ENCODE data around the gene PRKAR1B.
A peak's percentile ranks its signal among the peaks of the same experiment; 100 is the strongest.

Gene PRKAR1B

DNA sequence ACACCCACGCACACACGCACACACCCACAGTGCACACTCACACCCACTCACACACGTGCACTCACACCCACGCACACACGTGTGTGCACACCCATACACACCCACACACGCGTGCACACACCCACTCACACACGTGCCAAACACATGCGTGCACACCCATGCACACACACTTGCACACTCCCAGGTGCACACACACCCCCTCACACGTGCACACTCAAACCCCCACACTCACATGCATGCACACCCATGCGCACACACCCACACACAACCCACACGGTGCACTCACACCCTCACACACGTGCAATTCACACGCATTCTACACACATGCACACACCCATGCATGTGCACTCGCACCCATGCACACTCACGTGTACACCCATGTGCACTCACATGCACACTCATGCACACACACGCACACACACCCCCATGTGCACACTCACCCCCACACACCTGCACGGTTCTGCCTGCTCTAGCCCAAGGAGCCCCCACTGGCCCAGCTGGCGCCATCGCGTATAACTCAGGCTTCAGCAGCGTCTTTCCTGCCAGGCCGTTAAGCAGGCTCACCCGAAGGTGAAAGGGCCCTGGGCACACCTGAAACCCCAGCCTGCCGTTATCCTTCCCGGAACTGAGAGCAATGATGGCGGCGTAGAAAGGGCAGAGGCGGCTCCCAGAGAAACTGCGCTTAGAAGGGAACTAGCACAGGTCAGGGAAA is 143.5 kb downstream of the PRKAR1B start:
- ChIA-PET CTCF (no interaction called here), POLR2A (no interaction called here)
- no peak overlapping the region for H3K27ac ChIP-seq (ENCODE audit: extremely low read depth, low read depth, low read length)
- peaks cover 0 to 4% of the 10 kb centered on the region in 2 experiments; a peak in 1 of 3 replicates for H3K36me3 ChIP-seq (ENCODE audit: control insufficient read depth in 2 of 2, insufficient read depth in 1 of 2, low read length in 2 of 2)
- H3K4me1 ChIP-seq (ENCODE audit: control insufficient read depth, insufficient read depth, low read length) = no peaks in the 10 kb centered on the region
- no peaks in the 10 kb centered on the region for H3K9me3 ChIP-seq (ENCODE audit: control insufficient read depth, insufficient read depth, low read depth, low read length)
- H3K4me3 ChIP-seq (ENCODE audit: low read depth, low read length) = no peak overlapping the region
- TF ChIP-seq, protein P1, sequence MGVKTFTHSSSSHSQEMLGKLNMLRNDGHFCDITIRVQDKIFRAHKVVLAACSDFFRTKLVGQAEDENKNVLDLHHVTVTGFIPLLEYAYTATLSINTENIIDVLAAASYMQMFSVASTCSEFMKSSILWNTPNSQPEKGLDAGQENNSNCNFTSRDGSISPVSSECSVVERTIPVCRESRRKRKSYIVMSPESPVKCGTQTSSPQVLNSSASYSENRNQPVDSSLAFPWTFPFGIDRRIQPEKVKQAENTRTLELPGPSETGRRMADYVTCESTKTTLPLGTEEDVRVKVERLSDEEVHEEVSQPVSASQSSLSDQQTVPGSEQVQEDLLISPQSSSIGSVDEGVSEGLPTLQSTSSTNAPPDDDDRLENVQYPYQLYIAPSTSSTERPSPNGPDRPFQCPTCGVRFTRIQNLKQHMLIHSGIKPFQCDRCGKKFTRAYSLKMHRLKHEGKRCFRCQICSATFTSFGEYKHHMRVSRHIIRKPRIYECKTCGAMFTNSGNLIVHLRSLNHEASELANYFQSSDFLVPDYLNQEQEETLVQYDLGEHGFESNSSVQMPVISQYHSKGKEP (tag by site-specific recombination; IDR thresholded peaks at IDR 0.05) = no peak
- TF ChIP-seq IKZF3 (tag by site-specific recombination; IDR thresholded peaks at IDR 0.05) (no peak), ZNF777 (tag by site-specific recombination; IDR thresholded peaks at IDR 0.05; ENCODE audit: borderline replicate concordance) (peak; percentile 31; the same call in 1 of the 2 replicates), ZNF184 (tag by site-specific recombination; IDR thresholded peaks at IDR 0.05) (no peak), ZNF19 (tag by site-specific recombination; IDR thresholded peaks at IDR 0.05; ENCODE audit: low read depth) (no peak), ZFHX2 (tag by site-specific recombination; conservative IDR thresholded peaks at IDR 0.05) (peak; percentile 99), EGR2 (tag by site-specific recombination; IDR thresholded peaks at IDR 0.05; ENCODE audit: low read depth) (peak; percentile 98), KLF9 (tag by site-specific recombination; IDR thresholded peaks at IDR 0.05; ENCODE audit: low read depth) (peak; percentile 61), ZNF221 (tag by site-specific recombination; IDR thresholded peaks at IDR 0.05; ENCODE audit: borderline replicate concordance) (no peak)
- TF ChIP-seq, protein P2, sequence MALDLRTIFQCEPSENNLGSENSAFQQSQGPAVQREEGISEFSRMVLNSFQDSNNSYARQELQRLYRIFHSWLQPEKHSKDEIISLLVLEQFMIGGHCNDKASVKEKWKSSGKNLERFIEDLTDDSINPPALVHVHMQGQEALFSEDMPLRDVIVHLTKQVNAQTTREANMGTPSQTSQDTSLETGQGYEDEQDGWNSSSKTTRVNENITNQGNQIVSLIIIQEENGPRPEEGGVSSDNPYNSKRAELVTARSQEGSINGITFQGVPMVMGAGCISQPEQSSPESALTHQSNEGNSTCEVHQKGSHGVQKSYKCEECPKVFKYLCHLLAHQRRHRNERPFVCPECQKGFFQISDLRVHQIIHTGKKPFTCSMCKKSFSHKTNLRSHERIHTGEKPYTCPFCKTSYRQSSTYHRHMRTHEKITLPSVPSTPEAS (tag by site-specific recombination; IDR thresholded peaks at IDR 0.05) = peak; percentile 96
- TF ChIP-seq, protein P3, sequence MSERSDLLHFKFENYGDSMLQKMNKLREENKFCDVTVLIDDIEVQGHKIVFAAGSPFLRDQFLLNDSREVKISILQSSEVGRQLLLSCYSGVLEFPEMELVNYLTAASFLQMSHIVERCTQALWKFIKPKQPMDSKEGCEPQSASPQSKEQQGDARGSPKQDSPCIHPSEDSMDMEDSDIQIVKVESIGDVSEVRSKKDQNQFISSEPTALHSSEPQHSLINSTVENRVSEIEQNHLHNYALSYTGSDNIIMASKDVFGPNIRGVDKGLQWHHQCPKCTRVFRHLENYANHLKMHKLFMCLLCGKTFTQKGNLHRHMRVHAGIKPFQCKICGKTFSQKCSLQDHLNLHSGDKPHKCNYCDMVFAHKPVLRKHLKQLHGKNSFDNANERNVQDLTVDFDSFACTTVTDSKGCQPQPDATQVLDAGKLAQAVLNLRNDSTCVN (tag by site-specific recombination; optimal IDR thresholded peaks at IDR 0.05) = peak; percentile 25
- TF ChIP-seq, protein P4, sequence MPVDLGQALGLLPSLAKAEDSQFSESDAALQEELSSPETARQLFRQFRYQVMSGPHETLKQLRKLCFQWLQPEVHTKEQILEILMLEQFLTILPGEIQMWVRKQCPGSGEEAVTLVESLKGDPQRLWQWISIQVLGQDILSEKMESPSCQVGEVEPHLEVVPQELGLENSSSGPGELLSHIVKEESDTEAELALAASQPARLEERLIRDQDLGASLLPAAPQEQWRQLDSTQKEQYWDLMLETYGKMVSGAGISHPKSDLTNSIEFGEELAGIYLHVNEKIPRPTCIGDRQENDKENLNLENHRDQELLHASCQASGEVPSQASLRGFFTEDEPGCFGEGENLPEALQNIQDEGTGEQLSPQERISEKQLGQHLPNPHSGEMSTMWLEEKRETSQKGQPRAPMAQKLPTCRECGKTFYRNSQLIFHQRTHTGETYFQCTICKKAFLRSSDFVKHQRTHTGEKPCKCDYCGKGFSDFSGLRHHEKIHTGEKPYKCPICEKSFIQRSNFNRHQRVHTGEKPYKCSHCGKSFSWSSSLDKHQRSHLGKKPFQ (tag by site-specific recombination; IDR thresholded peaks at IDR 0.05) = peak; percentile 97
- TF ChIP-seq, protein P5, sequence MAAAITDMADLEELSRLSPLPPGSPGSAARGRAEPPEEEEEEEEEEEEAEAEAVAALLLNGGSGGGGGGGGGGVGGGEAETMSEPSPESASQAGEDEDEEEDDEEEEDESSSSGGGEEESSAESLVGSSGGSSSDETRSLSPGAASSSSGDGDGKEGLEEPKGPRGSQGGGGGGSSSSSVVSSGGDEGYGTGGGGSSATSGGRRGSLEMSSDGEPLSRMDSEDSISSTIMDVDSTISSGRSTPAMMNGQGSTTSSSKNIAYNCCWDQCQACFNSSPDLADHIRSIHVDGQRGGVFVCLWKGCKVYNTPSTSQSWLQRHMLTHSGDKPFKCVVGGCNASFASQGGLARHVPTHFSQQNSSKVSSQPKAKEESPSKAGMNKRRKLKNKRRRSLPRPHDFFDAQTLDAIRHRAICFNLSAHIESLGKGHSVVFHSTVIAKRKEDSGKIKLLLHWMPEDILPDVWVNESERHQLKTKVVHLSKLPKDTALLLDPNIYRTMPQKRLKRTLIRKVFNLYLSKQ (tag by site-specific recombination; IDR thresholded peaks at IDR 0.05; ENCODE audit: borderline replicate concordance) = no peak

DNA sequence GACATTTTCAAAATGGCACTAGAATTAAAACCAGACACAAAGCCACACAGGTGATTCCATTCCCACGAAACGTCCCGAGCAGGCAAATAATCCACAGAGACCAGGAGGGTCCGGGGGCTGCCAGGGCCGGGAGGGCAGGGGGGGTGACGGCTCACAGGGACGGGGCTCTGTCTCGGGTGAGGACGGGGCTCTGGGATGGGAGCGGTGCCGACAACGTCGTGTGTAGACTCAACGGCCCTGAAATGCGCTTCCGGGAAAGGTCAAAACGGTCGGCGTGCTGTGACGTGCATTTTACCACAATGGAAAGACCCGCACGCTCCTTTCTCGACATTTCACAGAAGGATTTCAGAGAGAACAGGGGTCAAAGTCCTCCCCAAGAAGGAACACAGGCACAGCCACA is 144.2 kb downstream of the PRKAR1B start:
- no peaks in the 10 kb centered on the region for H3K9me3 ChIP-seq (ENCODE audit: control insufficient read depth, insufficient read depth, low read depth, low read length)
- CTCF ChIA-PET = no interaction called here
- no peaks in the 10 kb centered on the region for H3K4me1 ChIP-seq (ENCODE audit: control insufficient read depth, insufficient read depth, low read length)
- H3K4me3 ChIP-seq (ENCODE audit: low read depth, low read length) = no peak overlapping the region
- H3K36me3 ChIP-seq (ENCODE audit: control insufficient read depth in 2 of 2, insufficient read depth in 1 of 2, low read length in 2 of 2) = no peaks in the 10 kb centered on the region
- POLR2A ChIA-PET = no interaction called here
- H3K27ac ChIP-seq (ENCODE audit: extremely low read depth, low read depth, low read length) = no peak overlapping the region
- TF ChIP-seq ZNF404 (tag by site-specific recombination; IDR thresholded peaks at IDR 0.05) (no peak), GLI4 (tag by site-specific recombination; IDR thresholded peaks at IDR 0.05) (no peak), ZNF558 (tag by site-specific recombination; IDR thresholded peaks at IDR 0.05) (no peak), ZNF521 (tag by site-specific recombination; IDR thresholded peaks at IDR 0.05) (no peak), ZNF19 (tag by site-specific recombination; IDR thresholded peaks at IDR 0.05; ENCODE audit: low read depth) (no peak), ZNF701 (tag by site-specific recombination; IDR thresholded peaks at IDR 0.05) (no peak), ZNF792 (tag by site-specific recombination; IDR thresholded peaks at IDR 0.05) (no peak)
- TF ChIP-seq, protein P6, sequence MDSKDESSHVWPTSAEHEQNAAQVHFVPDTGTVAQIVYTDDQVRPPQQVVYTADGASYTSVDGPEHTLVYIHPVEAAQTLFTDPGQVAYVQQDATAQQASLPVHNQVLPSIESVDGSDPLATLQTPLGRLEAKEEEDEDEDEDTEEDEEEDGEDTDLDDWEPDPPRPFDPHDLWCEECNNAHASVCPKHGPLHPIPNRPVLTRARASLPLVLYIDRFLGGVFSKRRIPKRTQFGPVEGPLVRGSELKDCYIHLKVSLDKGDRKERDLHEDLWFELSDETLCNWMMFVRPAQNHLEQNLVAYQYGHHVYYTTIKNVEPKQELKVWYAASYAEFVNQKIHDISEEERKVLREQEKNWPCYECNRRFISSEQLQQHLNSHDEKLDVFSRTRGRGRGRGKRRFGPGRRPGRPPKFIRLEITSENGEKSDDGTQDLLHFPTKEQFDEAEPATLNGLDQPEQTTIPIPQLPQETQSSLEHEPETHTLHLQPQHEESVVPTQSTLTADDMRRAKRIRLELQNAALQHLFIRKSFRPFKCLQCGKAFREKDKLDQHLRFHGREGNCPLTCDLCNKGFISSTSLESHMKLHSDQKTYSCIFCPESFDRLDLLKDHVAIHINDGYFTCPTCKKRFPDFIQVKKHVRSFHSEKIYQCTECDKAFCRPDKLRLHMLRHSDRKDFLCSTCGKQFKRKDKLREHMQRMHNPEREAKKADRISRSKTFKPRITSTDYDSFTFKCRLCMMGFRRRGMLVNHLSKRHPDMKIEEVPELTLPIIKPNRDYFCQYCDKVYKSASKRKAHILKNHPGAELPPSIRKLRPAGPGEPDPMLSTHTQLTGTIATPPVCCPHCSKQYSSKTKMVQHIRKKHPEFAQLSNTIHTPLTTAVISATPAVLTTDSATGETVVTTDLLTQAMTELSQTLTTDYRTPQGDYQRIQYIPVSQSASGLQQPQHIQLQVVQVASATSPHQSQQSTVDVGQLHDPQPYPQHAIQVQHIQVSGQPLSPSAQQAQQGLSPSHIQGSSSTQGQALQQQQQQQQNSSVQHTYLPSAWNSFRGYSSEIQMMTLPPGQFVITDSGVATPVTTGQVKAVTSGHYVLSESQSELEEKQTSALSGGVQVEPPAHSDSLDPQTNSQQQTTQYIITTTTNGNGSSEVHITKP (tag by site-specific recombination; IDR thresholded peaks at IDR 0.05) = no peak
- TF ChIP-seq, protein P7, sequence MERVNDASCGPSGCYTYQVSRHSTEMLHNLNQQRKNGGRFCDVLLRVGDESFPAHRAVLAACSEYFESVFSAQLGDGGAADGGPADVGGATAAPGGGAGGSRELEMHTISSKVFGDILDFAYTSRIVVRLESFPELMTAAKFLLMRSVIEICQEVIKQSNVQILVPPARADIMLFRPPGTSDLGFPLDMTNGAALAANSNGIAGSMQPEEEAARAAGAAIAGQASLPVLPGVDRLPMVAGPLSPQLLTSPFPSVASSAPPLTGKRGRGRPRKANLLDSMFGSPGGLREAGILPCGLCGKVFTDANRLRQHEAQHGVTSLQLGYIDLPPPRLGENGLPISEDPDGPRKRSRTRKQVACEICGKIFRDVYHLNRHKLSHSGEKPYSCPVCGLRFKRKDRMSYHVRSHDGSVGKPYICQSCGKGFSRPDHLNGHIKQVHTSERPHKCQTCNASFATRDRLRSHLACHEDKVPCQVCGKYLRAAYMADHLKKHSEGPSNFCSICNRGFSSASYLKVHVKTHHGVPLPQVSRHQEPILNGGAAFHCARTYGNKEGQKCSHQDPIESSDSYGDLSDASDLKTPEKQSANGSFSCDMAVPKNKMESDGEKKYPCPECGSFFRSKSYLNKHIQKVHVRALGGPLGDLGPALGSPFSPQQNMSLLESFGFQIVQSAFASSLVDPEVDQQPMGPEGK (tag by site-specific recombination; IDR thresholded peaks at IDR 0.05) = no peak
